Measurements from ENCODE around the gene CRYL1.

CRYL1 gene

GRCh38 chr13:20387441-20387971 lies 138.2 kb downstream of the CRYL1 start:
- no peak for TF ChIP-seq FOXP2 (optimal IDR thresholded peaks at IDR 0.05; ENCODE audit: borderline replicate concordance, extremely low read depth, extremely low read length, insufficient read depth)
- TF ChIP-seq POLR2AphosphoS5 (IDR thresholded peaks at IDR 0.05; ENCODE audit: low read depth, low read length) = no peak
- no peak for TF ChIP-seq SIN3A (IDR thresholded peaks at IDR 0.05; ENCODE audit: borderline replicate concordance, insufficient read depth, low read length)
- TF ChIP-seq REST (IDR thresholded peaks at IDR 0.05; ENCODE audit: insufficient read depth in 1 of 2, low read depth in 2 of 2, low read length in 2 of 2) = no peak
- TF ChIP-seq TAF1 (IDR thresholded peaks at IDR 0.05; ENCODE audit: borderline replicate concordance, insufficient read depth, low read length) = no peak

GRCh38 chr13:20387006-20387405 lies 138.7 kb downstream of the CRYL1 start:
- TF ChIP-seq FOXP2 (optimal IDR thresholded peaks at IDR 0.05; ENCODE audit: borderline replicate concordance, extremely low read depth, extremely low read length, insufficient read depth) = no peak
- TF ChIP-seq POLR2AphosphoS5 (IDR thresholded peaks at IDR 0.05; ENCODE audit: low read depth, low read length) = no peak
- TF ChIP-seq REST (IDR thresholded peaks at IDR 0.05; ENCODE audit: insufficient read depth in 1 of 2, low read depth in 2 of 2, low read length in 2 of 2) = no peak
- no peak for TF ChIP-seq SIN3A (IDR thresholded peaks at IDR 0.05; ENCODE audit: borderline replicate concordance, insufficient read depth, low read length)
- TF ChIP-seq TAF1 (IDR thresholded peaks at IDR 0.05; ENCODE audit: borderline replicate concordance, insufficient read depth, low read length) = no peak

- TF ChIP-seq REST (IDR thresholded peaks at IDR 0.05; ENCODE audit: insufficient read depth in 1 of 2, low read depth in 2 of 2, low read length in 2 of 2) (no peak), TAF1 (IDR thresholded peaks at IDR 0.05; ENCODE audit: borderline replicate concordance, insufficient read depth, low read length) (no peak), SIN3A (IDR thresholded peaks at IDR 0.05; ENCODE audit: borderline replicate concordance, insufficient read depth, low read length) (no peak), POLR2AphosphoS5 (IDR thresholded peaks at IDR 0.05; ENCODE audit: low read depth, low read length) (no peak)
Observed at GRCh38 chr13:20383058-20383457, 142.6 kb downstream of the CRYL1 start.

- TF ChIP-seq POLR2AphosphoS5 (IDR thresholded peaks at IDR 0.05; ENCODE audit: low read depth, low read length) = no peak
Observed at GRCh38 chr13:20381401-20381800, 144.3 kb downstream of the CRYL1 start.

- no peak for TF ChIP-seq REST (IDR thresholded peaks at IDR 0.05; ENCODE audit: insufficient read depth in 1 of 2, low read depth in 2 of 2, low read length in 2 of 2)
Observed at GRCh38 chr13:20378721-20379120, 146.9 kb downstream of the CRYL1 start.
